Keratinocyte (primary cell): ENCODE data around the gene IQSEC3. TPM values are rescaled to one million over a fixed set of nuclear protein-coding genes. Genes with fewer than 3 reads are reported as not detected.

Experiments
- DNase-seq: peaks from one replicate; pipeline ENCODE4 v3.0.0-alpha.2; 2011; ENCODE audit warnings: low read depth, missing footprints, low spot score
- FAIRE-seq: peaks from 2 replicates; lab custom pipeline; 2011; peaks lifted over from hg19 to GRCh38; lab: Jason Lieb, UNC
- H2AFZ ChIP-seq: 2 replicates; pipeline ENCODE4 v1.6.0; 2012; ENCODE audit warnings: low read length, control low read depth, inconsistent platforms; ENCODE audit not compliant: control insufficient read depth
- H3K27ac ChIP-seq: 2 replicates; pipeline ENCODE4 v1.5.1; 2011; ENCODE audit warnings: low read length; ENCODE audit not compliant: control insufficient read depth, insufficient read depth
- H3K27me3 ChIP-seq: 3 replicates; pipeline ENCODE4 v1.6.0; 2011; ENCODE audit warnings: low read length; ENCODE audit not compliant: control insufficient read depth, insufficient read depth; ENCODE audit errors: extremely low read depth
- H3K36me3 ChIP-seq, 2 experiments: 2 replicates in 1 of 2; 3 replicates in 1 of 2; pipeline ENCODE4 v1.5.1; 2011; ENCODE audit warnings: low read length in 2 of 2, mild to moderate bottlenecking in 1 of 2; ENCODE audit not compliant: control insufficient read depth in 2 of 2, insufficient read depth in 2 of 2; ENCODE audit errors: extremely low read depth in 1 of 2
- H3K4me1 ChIP-seq: 3 replicates; pipeline ENCODE4 v1.5.1; 2011; ENCODE audit warnings: low read length; ENCODE audit not compliant: control insufficient read depth, insufficient read depth; ENCODE audit errors: extremely low read depth
- H3K4me2 ChIP-seq: 3 replicates; pipeline ENCODE4 v1.6.0; 2011; ENCODE audit warnings: low read depth, low read length; ENCODE audit not compliant: control insufficient read depth, insufficient read depth; ENCODE audit errors: extremely low read depth
- H3K4me3 ChIP-seq, 3 experiments: fragments of 200-600 bp in 1 of 3; sonication (generic) in 1 of 3; 2 replicates in 2 of 3; 3 replicates in 1 of 3; pipeline ENCODE4 v1.5.1; 2011 to 2016; ENCODE audit warnings: low read length in 3 of 3, mild to moderate bottlenecking in 3 of 3, control low read depth in 2 of 3, inconsistent platforms in 1 of 3, low read depth in 1 of 3, mixed read lengths in 1 of 3, mixed run types in 1 of 3, moderate library complexity in 1 of 3; ENCODE audit not compliant: control insufficient read depth in 2 of 3, insufficient read depth in 2 of 3; ENCODE audit errors: extremely low read depth in 1 of 3
- H3K79me2 ChIP-seq: 2 replicates; pipeline ENCODE4 v1.6.0; 2012; ENCODE audit warnings: low read length; ENCODE audit not compliant: control insufficient read depth, insufficient read depth
- H3K9ac ChIP-seq: 3 replicates; pipeline ENCODE4 v1.6.0; 2011; ENCODE audit warnings: low read length; ENCODE audit not compliant: control insufficient read depth, insufficient read depth; ENCODE audit errors: extremely low read depth
- H3K9me1 ChIP-seq: 3 replicates; pipeline ENCODE4 v1.6.0; 2011; ENCODE audit warnings: low read length; ENCODE audit not compliant: control insufficient read depth, insufficient read depth; ENCODE audit errors: extremely low read depth
- H3K9me3 ChIP-seq: 2 replicates; pipeline ENCODE4 v1.5.1; 2012; ENCODE audit warnings: low read depth, low read length; ENCODE audit not compliant: control insufficient read depth
- H4K20me1 ChIP-seq: 3 replicates; pipeline ENCODE4 v1.6.0; 2011; ENCODE audit warnings: low read length; ENCODE audit not compliant: control insufficient read depth, insufficient read depth; ENCODE audit errors: extremely low read depth
- EZH2 ChIP-seq: IDR thresholded peaks from one replicate; pipeline ENCODE4 v1.6.1; 2012; ENCODE audit warnings: inconsistent platforms, mild to moderate bottlenecking, low read length, moderate library complexity
- dilution Hi-C: fragments of 300-500 bp; cut with MboI; formaldehyde crosslinking; loops from one replicate; pipeline ENCODE4 v1.7.0; 2020; ENCODE audit warnings: low sequenced_read_pairs; ENCODE audit not compliant: extremely low pct_ligation_motif_present
- polyA plus RNA-seq, 5 experiments: library from polyadenylated mRNA; depleted of rRNA in 3 of 5; stranded (reverse) in 3 of 5; stranded (forward) in 1 of 5; unstranded in 1 of 5; fragments of >200 nt; gene quantifications; 1 replicate in 1 of 5; 2 replicates in 3 of 5; 3 replicates in 1 of 5; pipeline versions ENCODE4 v1.2.1 to v1.2.3, GENCODE V29; 2011 to 2012; ENCODE audit warnings: missing spikeins in 2 of 5, low read depth in 1 of 5, low replicate concordance in 1 of 5
- TF ChIP-seq, protein P1 (sequence below), 3 experiments: IDR thresholded peaks in 1 of 3; conservative IDR thresholded peaks in 1 of 3; optimal IDR thresholded peaks in 1 of 3; 2 replicates in 2 of 3; 3 replicates in 1 of 3; pipeline versions ENCODE3 to v1.5.1; 2011; ENCODE audit warnings: low read length in 3 of 3, mild to moderate bottlenecking in 3 of 3, moderate library complexity in 2 of 3, control low read depth in 1 of 3, inconsistent platforms in 1 of 3; ENCODE audit not compliant: insufficient read depth in 2 of 3; ENCODE audit errors: extremely low read depth in 1 of 3

The IQSEC3 gene
- polyA plus RNA-seq, 1 donor (not counting 4 experiments of a cell fraction or from before 2014, with no cell fraction given): not detected

DNA sequence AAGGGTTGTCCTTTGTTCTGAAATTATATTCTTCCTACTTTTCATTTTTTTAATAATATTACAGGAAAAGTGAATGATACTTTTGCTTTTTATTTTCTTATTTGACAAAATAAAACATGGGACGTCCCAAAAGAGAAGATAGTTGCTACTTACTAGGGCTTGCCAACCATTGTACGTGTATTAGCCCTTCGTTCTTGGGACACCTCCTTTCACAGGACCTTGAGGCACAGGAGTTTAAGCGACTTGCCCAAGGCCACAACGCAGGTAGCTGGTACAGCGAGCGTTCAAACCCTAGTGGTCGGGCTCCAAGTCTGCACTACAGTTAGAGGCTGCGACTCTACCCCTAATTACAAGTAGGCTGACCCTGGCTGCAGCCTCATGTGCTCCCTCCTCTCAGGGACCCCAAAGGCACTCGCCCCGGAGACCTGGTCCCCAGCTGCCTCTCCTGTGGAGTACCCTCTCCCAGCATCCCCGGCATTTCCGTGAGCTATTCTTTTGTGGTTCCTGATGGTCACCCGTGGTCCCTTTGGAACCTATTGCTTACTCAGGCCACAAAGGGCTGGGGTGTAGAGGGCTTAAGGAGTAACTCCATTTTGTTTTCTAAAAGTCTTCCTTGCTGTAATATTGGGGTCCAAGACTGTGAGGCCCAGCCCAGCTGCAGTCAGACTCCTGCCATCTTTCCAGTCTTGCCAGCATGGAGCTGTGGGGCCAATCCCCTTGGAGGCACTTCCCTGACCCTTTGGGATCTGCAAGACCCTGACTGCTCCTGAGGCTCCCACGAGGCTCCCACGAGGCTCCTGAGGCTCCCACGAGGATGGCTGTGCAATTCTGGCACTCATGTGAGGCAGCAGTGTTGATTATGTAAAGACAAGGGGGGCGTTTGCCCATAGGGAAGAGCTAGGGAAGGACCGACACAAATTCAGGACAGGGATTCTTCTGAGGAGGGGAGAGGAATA, 49.7 kb downstream of the IQSEC3 start:
- H3K4me2 ChIP-seq: no peak overlapping the region
- no peaks in the 10 kb centered on the region for H3K9me1 ChIP-seq
- no peaks in the 10 kb centered on the region for H3K27me3 ChIP-seq
- H2AFZ ChIP-seq: no peak overlapping the region
- dilution Hi-C loops: no loop called here
- no peak for DNase-seq
- no peak for FAIRE-seq
- no peaks in the 10 kb centered on the region for H4K20me1 ChIP-seq
- no peak overlapping the region for H3K4me3 ChIP-seq
- H3K4me1 ChIP-seq: no peaks in the 10 kb centered on the region
- H3K9me3 ChIP-seq: no peaks in the 10 kb centered on the region
- H3K27ac ChIP-seq: no peak overlapping the region
- no peak for TF ChIP-seq EZH2
- TF ChIP-seq, protein P1, sequence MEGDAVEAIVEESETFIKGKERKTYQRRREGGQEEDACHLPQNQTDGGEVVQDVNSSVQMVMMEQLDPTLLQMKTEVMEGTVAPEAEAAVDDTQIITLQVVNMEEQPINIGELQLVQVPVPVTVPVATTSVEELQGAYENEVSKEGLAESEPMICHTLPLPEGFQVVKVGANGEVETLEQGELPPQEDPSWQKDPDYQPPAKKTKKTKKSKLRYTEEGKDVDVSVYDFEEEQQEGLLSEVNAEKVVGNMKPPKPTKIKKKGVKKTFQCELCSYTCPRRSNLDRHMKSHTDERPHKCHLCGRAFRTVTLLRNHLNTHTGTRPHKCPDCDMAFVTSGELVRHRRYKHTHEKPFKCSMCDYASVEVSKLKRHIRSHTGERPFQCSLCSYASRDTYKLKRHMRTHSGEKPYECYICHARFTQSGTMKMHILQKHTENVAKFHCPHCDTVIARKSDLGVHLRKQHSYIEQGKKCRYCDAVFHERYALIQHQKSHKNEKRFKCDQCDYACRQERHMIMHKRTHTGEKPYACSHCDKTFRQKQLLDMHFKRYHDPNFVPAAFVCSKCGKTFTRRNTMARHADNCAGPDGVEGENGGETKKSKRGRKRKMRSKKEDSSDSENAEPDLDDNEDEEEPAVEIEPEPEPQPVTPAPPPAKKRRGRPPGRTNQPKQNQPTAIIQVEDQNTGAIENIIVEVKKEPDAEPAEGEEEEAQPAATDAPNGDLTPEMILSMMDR (optimal IDR thresholded peaks at IDR 0.05 in 1 of 3, IDR thresholded peaks at IDR 0.05 in 1 of 3, conservative IDR thresholded peaks at IDR 0.05 in 1 of 3; ENCODE audit: extremely low read depth in 1 of 3, insufficient read depth in 2 of 3, low read length in 3 of 3): no peak
- no peaks in the 10 kb centered on the region for H3K79me2 ChIP-seq
- H3K36me3 ChIP-seq: no peaks in the 10 kb centered on the region
- no peak overlapping the region for H3K9ac ChIP-seq

- H3K9me1 ChIP-seq: no peaks in the 10 kb centered on the region
- no peaks in the 10 kb centered on the region for H3K79me2 ChIP-seq
- no peak overlapping the region for H3K4me3 ChIP-seq
- H3K4me1 ChIP-seq: no peaks in the 10 kb centered on the region
- no peak overlapping the region for H3K27ac ChIP-seq
- H3K4me2 ChIP-seq: no peak overlapping the region
- DNase-seq: no peak
- H3K27me3 ChIP-seq: no peaks in the 10 kb centered on the region
- no peaks in the 10 kb centered on the region for H3K36me3 ChIP-seq
- FAIRE-seq: no peak
- no peak overlapping the region for H3K9ac ChIP-seq
- no peak overlapping the region for H2AFZ ChIP-seq
- TF ChIP-seq EZH2: no peak
- TF ChIP-seq, protein P1 (optimal IDR thresholded peaks at IDR 0.05 in 1 of 3, IDR thresholded peaks at IDR 0.05 in 1 of 3, conservative IDR thresholded peaks at IDR 0.05 in 1 of 3; ENCODE audit: extremely low read depth in 1 of 3, insufficient read depth in 2 of 3, low read length in 3 of 3): no peak
- H3K9me3 ChIP-seq: no peaks in the 10 kb centered on the region
- dilution Hi-C loops: no loop called here
- no peaks in the 10 kb centered on the region for H4K20me1 ChIP-seq
Measured at GRCh38 chr12:117311-117710, 50.7 kb downstream of the IQSEC3 start.
